Upper lobe of left lung (tissue), 4 donors: ENCODE measurements around the gene ZBTB22.

Experiments used
- CTCF ChIP-seq, 6 experiments: fragments of 450-650 bp in 4 of 6; fragments of 200-600 bp in 2 of 6; sonication (generic) in 2 of 6; IDR thresholded peaks; one replicate each; pipeline ENCODE4 v1.5.1; 2016 to 2019; ENCODE audit warnings: antibody characterized with exemption in 6 of 6
- EP300 ChIP-seq, 4 donors: sonication (generic); formaldehyde crosslinking; IDR thresholded peaks; one replicate each; pipeline ENCODE4 v1.5.1; 2017; ENCODE audit warnings: antibody characterized with exemption in 4 of 4, control low read depth in 2 of 4
- POLR2A ChIP-seq, 4 donors: fragments of 450-650 bp; IDR thresholded peaks; one replicate each; pipeline ENCODE4 v1.5.1; 2016 to 2017; ENCODE audit warnings: antibody characterized with exemption in 4 of 4, mild to moderate bottlenecking in 2 of 4
- POLR2AphosphoS5 ChIP-seq, 2 donors: sonication (generic); formaldehyde crosslinking; IDR thresholded peaks; one replicate each; pipeline ENCODE4 v1.5.1; 2017; ENCODE audit warnings: antibody characterized with exemption in 2 of 2

- TF ChIP-seq CTCF (IDR thresholded peaks at IDR 0.05) = no peak
- TF ChIP-seq POLR2AphosphoS5 (IDR thresholded peaks at IDR 0.05) = no peak
- no peak for TF ChIP-seq EP300 (IDR thresholded peaks at IDR 0.05)
- TF ChIP-seq POLR2A (IDR thresholded peaks at IDR 0.05) = no peak
These were observed 44.2 kb downstream of the ZBTB22 start for GRCh38 chr6:33273129-33273923.
